DND-41 (cell line): ENCODE data around the gene PRTFDC1.

Experiments used
- CTCF ChIP-seq: IDR thresholded peaks from 2 replicates; pipeline ENCODE4 v1.5.1; 2012; ENCODE audit warnings: borderline replicate concordance, low read length, moderate library complexity, mild to moderate bottlenecking; ENCODE audit not compliant: poor library complexity, severe bottlenecking; ENCODE audit errors: extremely low read depth
- EZH2 ChIP-seq: IDR thresholded peaks from 3 replicates; pipeline ENCODE4 v1.6.1; 2012; ENCODE audit warnings: borderline replicate concordance, low read depth, mild to moderate bottlenecking, moderate library complexity, low read length, inconsistent platforms; ENCODE audit not compliant: severe bottlenecking

GRCh38 chr10:24930427-24930826 lies 22.0 kb downstream of the PRTFDC1 start:
- TF ChIP-seq CTCF (no peak), EZH2 (no peak)
